ENCODE data around the gene SERPINA3. TPM values are rescaled to one million over a fixed set of nuclear protein-coding genes. Genes with fewer than 3 reads are reported as not detected.

Gene SERPINA3
- total RNA-seq, 1 experiment from 2014 or later: 0.17 TPM

DNA sequence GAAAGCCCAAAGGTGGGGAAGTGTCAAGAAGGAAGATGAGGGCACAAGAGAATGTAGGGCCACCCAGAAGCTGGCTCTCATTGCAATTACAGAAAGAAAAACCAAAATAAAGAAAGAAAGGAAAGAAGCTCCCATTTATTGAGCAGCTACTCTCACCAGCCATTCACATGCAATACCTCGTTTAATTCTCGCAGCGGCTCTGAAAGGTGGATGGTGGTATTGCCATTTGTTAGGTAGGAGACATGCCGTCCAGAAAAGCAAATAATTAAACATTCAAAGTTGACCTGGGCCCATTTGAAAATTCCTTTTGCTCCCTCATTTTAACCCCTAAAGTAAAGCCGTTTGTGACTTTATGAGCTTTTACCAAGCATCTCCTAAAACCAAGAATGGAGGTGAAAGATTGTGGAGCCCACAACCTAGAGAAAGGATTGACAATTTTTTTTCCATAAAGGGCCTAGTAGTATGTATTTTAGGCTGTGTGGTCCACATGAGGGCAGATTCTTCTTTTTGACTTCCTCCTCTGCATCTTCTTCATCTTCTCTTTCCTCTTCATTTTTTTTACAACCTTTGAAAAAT, 5.3 kb downstream of the SERPINA3 start:
- no peaks in the 10 kb centered on the region for H3K36me3 ChIP-seq (ENCODE audit: insufficient read depth, low read length, poor library complexity, severe bottlenecking)
- intact Hi-C loops (cut with micrococcal nuclease; ENCODE audit: unreplicated experiment): no loop called here
- BruUV-seq (replicated peaks): no TSS peak
- no peak for DNase-seq (ENCODE audit: low spot score)
- ChIA-PET POLR2A (ENCODE audit: low non-redundant PET) (no interaction called here), CTCF (no interaction called here)
- H3K9me3 ChIP-seq (ENCODE audit: low read depth, low read length, poor library complexity, severe bottlenecking): peaks cover 10% of the 10 kb centered on the region
- H3K27me3 ChIP-seq (replicated peaks; ENCODE audit: insufficient read depth, low read depth, low read length, poor library complexity): no peaks in the 10 kb centered on the region
- H3K4me3 ChIP-seq (ENCODE audit: low read depth, low read length, poor library complexity, severe bottlenecking): no peak overlapping the region
- no peak for TF ChIP-seq EZH2 (IDR thresholded peaks at IDR 0.05; ENCODE audit: borderline replicate concordance, low read depth, low read length, poor library complexity, severe bottlenecking)
- H3K4me1 ChIP-seq (ENCODE audit: insufficient read depth, low read length, poor library complexity, severe bottlenecking): no peaks in the 10 kb centered on the region
- H3K27ac ChIP-seq (ENCODE audit: low read depth, low read length, poor library complexity, severe bottlenecking): no peak overlapping the region

DNA sequence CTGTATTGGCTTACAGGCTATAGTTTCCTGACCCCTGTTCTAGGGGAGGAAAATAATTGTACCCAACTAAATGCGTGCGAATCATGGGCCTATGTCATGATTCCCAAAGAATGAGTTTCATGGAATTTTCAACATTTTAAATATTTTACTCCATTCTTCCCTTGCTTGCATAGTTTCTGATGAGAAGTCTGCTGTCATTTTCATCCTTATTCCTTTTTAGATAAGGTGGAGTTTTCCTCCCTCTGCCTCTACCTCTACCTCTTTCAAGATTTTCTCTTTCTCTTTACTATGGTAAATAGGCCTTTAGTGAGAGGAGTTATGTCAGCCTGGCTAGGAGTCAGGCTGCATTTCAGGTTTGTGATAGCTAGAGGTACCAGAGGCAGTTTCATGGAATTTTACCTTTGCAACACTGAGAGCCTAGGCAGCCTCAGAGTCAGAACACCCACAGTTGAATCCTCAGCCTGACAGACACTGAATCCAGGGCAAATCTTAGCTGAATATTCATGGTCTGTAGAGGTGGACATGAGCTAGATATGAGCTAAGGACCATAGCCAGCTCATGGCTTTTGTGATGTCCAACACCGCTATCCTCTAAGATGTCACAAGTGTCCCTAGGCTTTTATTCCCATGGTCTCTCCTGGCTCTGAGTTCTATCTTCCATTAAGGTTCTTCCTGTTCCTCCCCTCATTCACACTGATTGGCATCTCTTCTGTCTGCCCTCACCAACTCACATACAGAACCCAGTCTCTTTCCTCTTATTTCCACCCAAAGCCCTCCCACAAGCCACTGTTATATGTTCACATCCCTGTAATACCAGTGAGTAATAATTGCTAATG, 6.0 kb downstream of the SERPINA3 start:
- POLR2A ChIA-PET (ENCODE audit: low non-redundant PET): no interaction called here
- BruUV-seq (replicated peaks): no TSS peak
- H3K9me3 ChIP-seq (ENCODE audit: low read depth, low read length, poor library complexity, severe bottlenecking): peaks cover 10% of the 10 kb centered on the region
- no peak for TF ChIP-seq EZH2 (IDR thresholded peaks at IDR 0.05; ENCODE audit: borderline replicate concordance, low read depth, low read length, poor library complexity, severe bottlenecking)
- TF ChIP-seq, protein P1, sequence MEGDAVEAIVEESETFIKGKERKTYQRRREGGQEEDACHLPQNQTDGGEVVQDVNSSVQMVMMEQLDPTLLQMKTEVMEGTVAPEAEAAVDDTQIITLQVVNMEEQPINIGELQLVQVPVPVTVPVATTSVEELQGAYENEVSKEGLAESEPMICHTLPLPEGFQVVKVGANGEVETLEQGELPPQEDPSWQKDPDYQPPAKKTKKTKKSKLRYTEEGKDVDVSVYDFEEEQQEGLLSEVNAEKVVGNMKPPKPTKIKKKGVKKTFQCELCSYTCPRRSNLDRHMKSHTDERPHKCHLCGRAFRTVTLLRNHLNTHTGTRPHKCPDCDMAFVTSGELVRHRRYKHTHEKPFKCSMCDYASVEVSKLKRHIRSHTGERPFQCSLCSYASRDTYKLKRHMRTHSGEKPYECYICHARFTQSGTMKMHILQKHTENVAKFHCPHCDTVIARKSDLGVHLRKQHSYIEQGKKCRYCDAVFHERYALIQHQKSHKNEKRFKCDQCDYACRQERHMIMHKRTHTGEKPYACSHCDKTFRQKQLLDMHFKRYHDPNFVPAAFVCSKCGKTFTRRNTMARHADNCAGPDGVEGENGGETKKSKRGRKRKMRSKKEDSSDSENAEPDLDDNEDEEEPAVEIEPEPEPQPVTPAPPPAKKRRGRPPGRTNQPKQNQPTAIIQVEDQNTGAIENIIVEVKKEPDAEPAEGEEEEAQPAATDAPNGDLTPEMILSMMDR (conservative IDR thresholded peaks at IDR 0.05; ENCODE audit: low read depth, low read length): no peak
- H3K27me3 ChIP-seq (replicated peaks; ENCODE audit: insufficient read depth, low read depth, low read length, poor library complexity): no peaks in the 10 kb centered on the region
- no peaks in the 10 kb centered on the region for H3K36me3 ChIP-seq (ENCODE audit: insufficient read depth, low read length, poor library complexity, severe bottlenecking)
- CTCF ChIA-PET: interaction anchor here (0.6 kb wide), 1 partner anchor 152 kb away, joined by 3 read pairs; the partner anchor contains the start of gene GSC
- H3K4me1 ChIP-seq (ENCODE audit: insufficient read depth, low read length, poor library complexity, severe bottlenecking): no peaks in the 10 kb centered on the region
- DNase-seq (ENCODE audit: low spot score): no peak
- H3K27ac ChIP-seq (ENCODE audit: low read depth, low read length, poor library complexity, severe bottlenecking): no peak overlapping the region
- intact Hi-C loops (cut with micrococcal nuclease; ENCODE audit: unreplicated experiment): no loop called here
- no peak overlapping the region for H3K4me3 ChIP-seq (ENCODE audit: low read depth, low read length, poor library complexity, severe bottlenecking)

DNA sequence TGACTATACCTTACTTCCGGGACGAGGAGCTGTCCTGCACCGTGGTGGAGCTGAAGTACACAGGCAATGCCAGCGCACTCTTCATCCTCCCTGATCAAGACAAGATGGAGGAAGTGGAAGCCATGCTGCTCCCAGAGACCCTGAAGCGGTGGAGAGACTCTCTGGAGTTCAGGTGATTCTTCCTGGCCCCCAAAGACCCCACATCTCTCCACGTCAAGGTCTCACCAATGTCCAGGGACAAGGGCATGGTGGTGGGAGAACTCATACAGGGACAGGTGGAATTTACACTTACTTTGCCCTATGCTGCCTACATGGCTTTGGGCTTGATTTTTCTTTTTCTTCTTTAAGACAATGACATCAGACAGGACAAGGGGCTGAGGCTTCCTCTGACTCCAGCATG, 7.1 kb downstream of the SERPINA3 start:
- CTCF ChIA-PET: no interaction called here
- Histone ChIP-seq H3K27ac (ENCODE audit: low read depth, low read length, poor library complexity, severe bottlenecking) (no peak overlapping the region), H3K36me3 (ENCODE audit: insufficient read depth, low read length, poor library complexity, severe bottlenecking) (no peaks in the 10 kb centered on the region), H3K9me3 (ENCODE audit: low read depth, low read length, poor library complexity, severe bottlenecking) (peaks cover 10% of the 10 kb centered on the region), H3K27me3 (replicated peaks; ENCODE audit: insufficient read depth, low read depth, low read length, poor library complexity) (no peaks in the 10 kb centered on the region), H3K4me1 (ENCODE audit: insufficient read depth, low read length, poor library complexity, severe bottlenecking) (no peaks in the 10 kb centered on the region), H3K4me3 (ENCODE audit: low read depth, low read length, poor library complexity, severe bottlenecking) (no peak overlapping the region)
- TF ChIP-seq, protein P1 (conservative IDR thresholded peaks at IDR 0.05; ENCODE audit: low read depth, low read length): no peak
- no peak for TF ChIP-seq EZH2 (IDR thresholded peaks at IDR 0.05; ENCODE audit: borderline replicate concordance, low read depth, low read length, poor library complexity, severe bottlenecking)
- POLR2A ChIA-PET (ENCODE audit: low non-redundant PET): no interaction called here
- intact Hi-C loops (cut with micrococcal nuclease; ENCODE audit: unreplicated experiment): no loop called here
- DNase-seq (ENCODE audit: low spot score): no peak
- no TSS peak for BruUV-seq (replicated peaks)
